ENCODE results near the gene DUSP22.

GRCh38 chr6:374956-375355 lies 82.7 kb downstream of the DUSP22 start:
- TF ChIP-seq CTCF (IDR thresholded peaks at IDR 0.05) (no peak), EP300 (IDR thresholded peaks at IDR 0.05) (no peak), POLR2A (IDR thresholded peaks at IDR 0.05) (no peak)

Data from tibial nerve (tissue), 4 donors.